GM11168 (cell line): Measurements from ENCODE around the gene SLAMF7.

Experiments used
- in situ Hi-C: fragments of 300-500 bp; cut with MboI; formaldehyde crosslinking; loops from one replicate; pipeline ENCODE4 v1.12.0; 2022; ENCODE audit warnings: low sequenced_read_pairs; ENCODE audit not compliant: unreplicated experiment

SLAMF7 gene

GRCh38 chr1:160795951-160796383 is 56.9 kb downstream of the SLAMF7 start, which contains the start of gene LY9:
LY9 (plus strand) TSS chr1:160796174; CDS start chr1:160796188, 14 bp downstream.
- in situ Hi-C loops, result no loop called here

- in situ Hi-C loops, result no loop called here
These were observed 58.2 kb downstream of the SLAMF7 start for GRCh38 chr1:160797271-160797709.

GRCh38 chr1:160797861-160798273 is 58.8 kb downstream of the SLAMF7 start:
- in situ Hi-C loops, result no loop called here

- in situ Hi-C loops, result no loop called here
These were observed 59.4 kb downstream of the SLAMF7 start for GRCh38 chr1:160798439-160798838.

GRCh38 chr1:160799641-160800040 is 60.6 kb downstream of the SLAMF7 start:
- in situ Hi-C loops, result no loop called here

GRCh38 chr1:160800142-160800541 is 61.1 kb downstream of the SLAMF7 start:
- in situ Hi-C loops, result no loop called here

GRCh38 chr1:160800645-160801408 is 61.8 kb downstream of the SLAMF7 start:
- in situ Hi-C loops, result no loop called here

- in situ Hi-C loops, result no loop called here
These were observed 63.0 kb downstream of the SLAMF7 start for GRCh38 chr1:160801836-160802580.
